Testis (tissue), 3 donors: ENCODE measurements around the gene TGFB1. TPM values are rescaled to one million over a fixed set of nuclear protein-coding genes. Genes with fewer than 3 reads are reported as not detected.
"Not testable (repeated sequence)": the region's sequence is repeated elsewhere in the genome, so short reads cannot be mapped to it uniquely, and the experiment has no call there.

Experiments used
- DNase-seq: peaks from one replicate; pipeline ENCODE4 v3.0.0-alpha.2; 2019
- H3K27ac ChIP-seq, 2 donors: fragments of 200-600 bp; sonication (generic); one replicate each; pipeline ENCODE4 v1.5.1; 2019
- H3K27me3 ChIP-seq: fragments of 200-600 bp; sonication (generic); one replicate; pipeline ENCODE4 v1.5.1; 2019
- H3K36me3 ChIP-seq: fragments of 200-600 bp; sonication (generic); one replicate; pipeline ENCODE4 v1.5.1; 2017; ENCODE audit warnings: low read depth; ENCODE audit errors: missing control alignments
- H3K4me1 ChIP-seq: fragments of 200-600 bp; sonication (generic); one replicate; pipeline ENCODE4 v1.5.1; 2019
- H3K4me3 ChIP-seq, 2 donors: fragments of 200-600 bp; sonication (generic); one replicate each; pipeline ENCODE4 v1.5.1; 2017 to 2019
- H3K9me3 ChIP-seq: fragments of 200-600 bp; sonication (generic); one replicate; pipeline ENCODE4 v1.5.1; 2017
- POLR2A ChIP-seq: fragments of 450-650 bp; IDR thresholded peaks from one replicate; pipeline ENCODE4 v1.6.1; 2017; ENCODE audit warnings: antibody characterized with exemption, mild to moderate bottlenecking, moderate library complexity
- WGBS, 2 donors: methylation state at CpG; one replicate each; pipeline ENCODE4 v1.1.5; 2018; 5-methylcytosine and 5-hydroxymethylcytosine counted together
- intact Hi-C: fragments of 100-400 bp; cut with DNase I; formaldehyde crosslinking; loops from one replicate; pipeline ENCODE4 v1.15.1; 2023; ENCODE audit warnings: low total_unique reads
- polyA plus RNA-seq: library from polyadenylated mRNA; stranded (reverse); fragments of 350-450 nt; fragmentation: Illumina TruSeq; extraction: RNeasy Lipid Tissue Mini Kit (QIAGEN cat#74804); gene quantifications from one replicate; pipeline ENCODE4 v1.2.3, GENCODE V29; 2014; ENCODE audit warnings: low read depth, low replicate concordance; ENCODE audit not compliant: insufficient read depth
- total RNA-seq, 2 donors: library from RNA; depleted of rRNA; stranded (reverse); fragments of >200 nt; gene quantifications; one replicate each; pipeline ENCODE4 v1.2.3, GENCODE V29; 2016
- TF ChIP-seq, protein P1 (sequence below), 3 experiments: fragments of 450-650 bp in 2 of 3; fragments of 200-600 bp in 1 of 3; sonication (generic) in 1 of 3; IDR thresholded peaks; one replicate each; pipeline ENCODE4 v1.5.1; 2016 to 2019; ENCODE audit warnings: antibody characterized with exemption in 3 of 3, mild to moderate bottlenecking in 2 of 3, moderate library complexity in 1 of 3

Gene TGFB1
- total and polyA plus RNA-seq, 3 donors from 2014 or later, result 12.7 to 19.8 (median 17.0) TPM

- Histone ChIP-seq H3K36me3 (no peaks in the 10 kb centered on the region), H3K9me3 (no peaks in the 10 kb centered on the region), H3K27ac (no peak overlapping the region), H3K4me3 (no peak overlapping the region), H3K27me3 (no peaks in the 10 kb centered on the region), H3K4me1 (peaks cover 10% of the 10 kb centered on the region)
- intact Hi-C loops, result no loop called here
- WGBS, 2 donors, result 56 to 63% methylated on average over 2 of the region's 2 CpGs
- no peak for DNase-seq
- TF ChIP-seq POLR2A, result no peak
- TF ChIP-seq, protein P1, sequence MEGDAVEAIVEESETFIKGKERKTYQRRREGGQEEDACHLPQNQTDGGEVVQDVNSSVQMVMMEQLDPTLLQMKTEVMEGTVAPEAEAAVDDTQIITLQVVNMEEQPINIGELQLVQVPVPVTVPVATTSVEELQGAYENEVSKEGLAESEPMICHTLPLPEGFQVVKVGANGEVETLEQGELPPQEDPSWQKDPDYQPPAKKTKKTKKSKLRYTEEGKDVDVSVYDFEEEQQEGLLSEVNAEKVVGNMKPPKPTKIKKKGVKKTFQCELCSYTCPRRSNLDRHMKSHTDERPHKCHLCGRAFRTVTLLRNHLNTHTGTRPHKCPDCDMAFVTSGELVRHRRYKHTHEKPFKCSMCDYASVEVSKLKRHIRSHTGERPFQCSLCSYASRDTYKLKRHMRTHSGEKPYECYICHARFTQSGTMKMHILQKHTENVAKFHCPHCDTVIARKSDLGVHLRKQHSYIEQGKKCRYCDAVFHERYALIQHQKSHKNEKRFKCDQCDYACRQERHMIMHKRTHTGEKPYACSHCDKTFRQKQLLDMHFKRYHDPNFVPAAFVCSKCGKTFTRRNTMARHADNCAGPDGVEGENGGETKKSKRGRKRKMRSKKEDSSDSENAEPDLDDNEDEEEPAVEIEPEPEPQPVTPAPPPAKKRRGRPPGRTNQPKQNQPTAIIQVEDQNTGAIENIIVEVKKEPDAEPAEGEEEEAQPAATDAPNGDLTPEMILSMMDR (IDR thresholded peaks at IDR 0.05), result no peak
Observed at GRCh38 chr19:41372501-41372900, 18.8 kb upstream of the TGFB1 start.

GRCh38 chr19:41371541-41371940, 17.8 kb upstream of the TGFB1 start:
- 94 to 97% methylated on average over 8 of the region's 8 CpGs for WGBS, 2 donors
- intact Hi-C loops, result no loop called here

DNA sequence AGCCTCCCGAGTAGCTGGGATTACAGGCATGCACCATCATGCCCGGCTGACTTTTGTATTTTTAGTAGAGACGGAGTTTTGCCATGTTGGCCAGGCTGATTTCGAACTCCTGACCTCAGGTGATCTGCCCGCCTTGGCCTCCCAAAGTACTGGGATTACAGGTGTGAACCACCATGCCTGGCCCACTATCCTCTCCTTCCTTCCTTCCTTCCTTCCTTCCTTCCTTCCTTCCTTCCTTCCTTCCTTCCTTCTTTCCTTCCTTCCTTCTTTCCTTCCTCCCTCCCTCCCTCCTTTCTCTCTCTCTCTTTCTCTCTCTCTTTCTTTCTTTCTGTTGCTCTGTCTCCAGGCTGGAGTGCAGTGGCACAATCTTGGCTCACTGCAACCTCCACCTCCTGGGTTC, 17.4 kb upstream of the TGFB1 start:
- WGBS, 2 donors, result 95 to 96% methylated on average over 5 of the region's 5 CpGs
- H3K27ac ChIP-seq, intact Hi-C loops, H3K9me3 ChIP-seq, H3K27me3 ChIP-seq, DNase-seq, H3K4me3 ChIP-seq, H3K36me3 ChIP-seq: not testable (repeated sequence)
- H3K4me1 ChIP-seq, result peaks cover 11% of the 10 kb centered on the region

More at GRCh38 chr19:41371541-41371940, 17.8 kb upstream of the TGFB1 start:
- H3K27me3 ChIP-seq, result no peaks in the 10 kb centered on the region
- no peak for DNase-seq
- H3K4me1 ChIP-seq, result peaks cover 11% of the 10 kb centered on the region
- no peak for TF ChIP-seq POLR2A
- TF ChIP-seq, protein P1 (IDR thresholded peaks at IDR 0.05), result no peak
- H3K27ac ChIP-seq, result no peak overlapping the region
- H3K36me3 ChIP-seq, result no peaks in the 10 kb centered on the region
- no peak overlapping the region for H3K4me3 ChIP-seq
- H3K9me3 ChIP-seq, result no peaks in the 10 kb centered on the region

DNA sequence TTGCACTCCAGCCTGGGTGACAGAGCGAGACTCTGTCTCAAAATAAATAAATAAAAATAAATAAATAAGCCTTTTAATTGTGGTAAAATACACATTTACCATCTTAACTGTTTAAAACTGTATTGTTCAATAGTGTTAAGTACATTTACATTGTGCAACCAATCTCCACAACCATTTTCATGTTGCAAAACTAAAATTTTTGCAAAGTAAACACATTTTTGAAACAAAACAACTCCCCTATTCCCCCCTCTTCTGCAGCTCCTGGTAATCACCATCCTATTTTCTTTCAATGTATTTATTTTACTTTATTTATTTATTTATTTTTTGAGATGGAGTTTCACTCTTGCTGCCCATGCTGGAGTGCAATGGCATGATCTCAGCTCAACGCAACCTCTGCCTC, 16.0 kb upstream of the TGFB1 start:
- Histone ChIP-seq H3K36me3 (no peaks in the 10 kb centered on the region), H3K9me3 (no peaks in the 10 kb centered on the region), H3K4me3 (no peak overlapping the region), H3K4me1 (peaks cover 16% of the 10 kb centered on the region), H3K27ac (no peak overlapping the region), H3K27me3 (no peaks in the 10 kb centered on the region)
- 95 to 96% methylated on average over 2 of the region's 2 CpGs for WGBS, 2 donors
- no peak for DNase-seq
- TF ChIP-seq, protein P1 (IDR thresholded peaks at IDR 0.05), result no peak
- no peak for TF ChIP-seq POLR2A
- intact Hi-C loops, result no loop called here

DNA sequence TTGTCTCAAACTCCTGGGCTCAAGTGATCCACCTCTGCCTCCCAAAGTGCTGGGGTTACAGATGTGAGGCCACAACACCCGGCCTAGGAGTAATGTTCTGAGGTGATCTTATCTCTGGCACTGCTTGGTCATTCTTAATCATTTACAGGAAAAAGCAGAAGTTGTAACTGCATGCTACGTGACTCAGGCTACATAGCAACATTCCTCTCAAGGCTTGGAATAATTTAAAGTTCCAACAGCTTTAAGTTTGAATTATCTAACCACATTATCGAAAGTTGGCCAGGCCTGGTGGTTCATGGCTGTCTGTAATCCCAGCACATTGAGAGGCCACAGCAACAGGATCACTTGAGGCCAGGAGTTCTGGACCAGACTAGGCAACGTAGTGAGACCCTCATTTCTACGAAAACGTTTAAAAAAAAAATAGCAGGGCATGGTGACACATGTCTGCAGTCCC, 14.2 kb upstream of the TGFB1 start:
- H3K9me3 ChIP-seq, result no peaks in the 10 kb centered on the region
- no peak overlapping the region for H3K27ac ChIP-seq
- H3K4me1 ChIP-seq, result peaks cover 14% of the 10 kb centered on the region
- DNase-seq, result no peak
- TF ChIP-seq POLR2A, result no peak
- TF ChIP-seq, protein P1 (IDR thresholded peaks at IDR 0.05), result no peak
- 65 to 71% methylated on average over 6 of the region's 6 CpGs for WGBS, 2 donors
- intact Hi-C loops, result no loop called here
- no peaks in the 10 kb centered on the region for H3K27me3 ChIP-seq
- no peak overlapping the region for H3K4me3 ChIP-seq
- H3K36me3 ChIP-seq, result no peaks in the 10 kb centered on the region
